ENCODE results near the gene P3H4. TPM values are rescaled to one million over a fixed set of nuclear protein-coding genes. Genes with fewer than 3 reads are reported as not detected.

The P3H4 gene
- total RNA-seq, 1 experiment from 2014 or later: 24.0 TPM

DNA sequence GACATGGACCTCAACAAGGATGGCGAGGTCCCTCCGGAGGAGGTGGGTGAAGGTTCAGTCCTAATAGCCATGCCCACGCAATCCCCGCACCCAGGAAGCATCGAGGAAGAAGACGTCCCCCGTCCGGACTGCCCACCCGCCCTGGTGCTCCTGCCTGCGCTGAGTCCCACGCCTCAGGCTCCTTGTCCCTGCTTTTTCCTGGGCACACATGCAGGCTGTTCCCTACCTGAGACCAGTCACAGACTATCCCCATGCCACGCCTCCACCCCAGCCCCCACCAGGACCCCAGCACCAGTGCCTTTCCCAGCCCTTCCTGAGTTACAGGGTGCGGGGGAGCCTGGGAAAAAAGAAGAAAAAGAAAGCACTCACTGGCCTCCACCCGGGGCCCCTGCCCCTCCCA is 10.0 kb upstream of the P3H4 start:
- H2BK20ac ChIP-seq (ENCODE audit: low read depth, low read length, poor library complexity, severe bottlenecking): no peak overlapping the region
- no peak overlapping the region for H2BK12ac ChIP-seq (ENCODE audit: insufficient read length, low read depth, low read length)
- H3K9ac ChIP-seq (ENCODE audit: extremely low read depth, insufficient read length, low read length): no peak overlapping the region
- H3K23me2 ChIP-seq (ENCODE audit: insufficient read length, low read depth, low read length, poor library complexity, severe bottlenecking): no peaks in the 10 kb centered on the region
- H3K79me2 ChIP-seq (ENCODE audit: insufficient read depth, low read length): no peaks in the 10 kb centered on the region
- no peak for TF ChIP-seq CTCF (conservative IDR thresholded peaks at IDR 0.05)
- no peak overlapping the region for H2BK15ac ChIP-seq (ENCODE audit: low read depth, low read length)
- H4K8ac ChIP-seq (replicated peaks; ENCODE audit: insufficient read length, low read depth, low read length): no peak overlapping the region
- H3K4me1 Mint-ChIP-seq: peaks cover 9 to 31% of the 10 kb centered on the region in 2 experiments; a peak in 3 of 4 replicates
- H3K23ac ChIP-seq (ENCODE audit: insufficient read length, low read depth, low read length): no peak overlapping the region
- no peak overlapping the region for H3K27ac ChIP-seq (ENCODE audit: insufficient read length, low read depth, low read length)
- no peak overlapping the region for H3K56ac ChIP-seq (ENCODE audit: insufficient read length, low read depth, low read length)
- no peak overlapping the region for H3K18ac ChIP-seq (ENCODE audit: insufficient read length, low read depth, low read length)
- no peaks in the 10 kb centered on the region for H3K27me3 Mint-ChIP-seq (ENCODE audit: low read depth)
- no peaks in the 10 kb centered on the region for H3K4me1 ChIP-seq (ENCODE audit: insufficient read depth, low read length)
- no peak overlapping the region for H3K4me2 ChIP-seq (ENCODE audit: insufficient read depth, insufficient read length, low read length)
- H4K91ac ChIP-seq (ENCODE audit: insufficient read length, low read depth, low read length): no peak overlapping the region
- H3K14ac ChIP-seq (ENCODE audit: insufficient read depth, low read length): no peak overlapping the region; the same call in 1 of the 2 replicates
- H4K20me1 ChIP-seq (ENCODE audit: control insufficient read depth, insufficient read depth, insufficient read length): no peaks in the 10 kb centered on the region
- H2AK5ac ChIP-seq (ENCODE audit: insufficient read length, low read length): no peak overlapping the region
- peaks cover 22 to 57% (median 52%) of the 10 kb centered on the region in 3 experiments; a peak in 6 of 7 replicates for H3K36me3 Mint-ChIP-seq (ENCODE audit: insufficient read depth in 1 of 3, low read depth in 3 of 3)
- DNase-seq: no peak
- no peak overlapping the region for H2AFZ ChIP-seq (ENCODE audit: low read length)
- no peak overlapping the region for H2BK5ac ChIP-seq (ENCODE audit: insufficient read length, low read length)
- no peaks in the 10 kb centered on the region for H3K27me3 ChIP-seq (ENCODE audit: insufficient read depth, low read length)
- H4K5ac ChIP-seq (ENCODE audit: insufficient read length, low read depth, low read length): no peak overlapping the region
- H3T11ph ChIP-seq (ENCODE audit: low read length): no peak overlapping the region
- no CpG with 5 or more reads among the region's 14 CpGs for WGBS (ENCODE audit: extremely low coverage, insufficient read length, low lambda C conversion rate)
- peak overlapping the region; percentile 14 to 67 (median 52); a peak in 3 of 7 replicates for H3K27ac Mint-ChIP-seq
- no peaks in the 10 kb centered on the region for H3K9me3 ChIP-seq (ENCODE audit: control insufficient read depth, low read depth, low read length)
- H3K9me3 Mint-ChIP-seq: no peaks in the 10 kb centered on the region
- H2BK120ac ChIP-seq (ENCODE audit: low read depth, low read length, poor library complexity, severe bottlenecking): no peak overlapping the region
- no peak overlapping the region for H3K4me3 Mint-ChIP-seq
- no peaks in the 10 kb centered on the region for H3K79me1 ChIP-seq (ENCODE audit: insufficient read depth, low read depth, low read length, poor library complexity, severe bottlenecking)
- no peak overlapping the region for H3K4ac ChIP-seq (ENCODE audit: low read depth, low read length)

Measured in H9 (cell line).